KMS-11 (cell line): ENCODE data around the gene MCTP1.
"Not testable (repeated sequence)": the region's sequence is repeated elsewhere in the genome, so short reads cannot be mapped to it uniquely, and the experiment has no call there.

Source experiments
- H2AFZ ChIP-seq: fragments of 200-600 bp; sonication (generic); 2 replicates; pipeline ENCODE4 v1.6.1; 2016; ENCODE audit warnings: antibody characterized with exemption, mixed run types, low read depth
- H3K27ac ChIP-seq: fragments of 200-600 bp; sonication (generic); 2 replicates; pipeline ENCODE4 v1.6.1; 2016; ENCODE audit warnings: mild to moderate bottlenecking, mixed run types
- H3K27me3 ChIP-seq: fragments of 200-600 bp; sonication (generic); 2 replicates; pipeline ENCODE4 v1.6.1; 2017; ENCODE audit warnings: mild to moderate bottlenecking, low read depth, mixed run types, moderate library complexity; ENCODE audit not compliant: insufficient read depth
- H3K36me3 ChIP-seq: fragments of 200-600 bp; sonication (generic); 2 replicates; pipeline ENCODE4 v1.6.1; 2017; ENCODE audit warnings: mild to moderate bottlenecking, mixed run types; ENCODE audit not compliant: insufficient read depth
- H3K4me1 ChIP-seq: fragments of 200-600 bp; sonication (generic); 2 replicates; pipeline ENCODE4 v1.6.1; 2016; ENCODE audit warnings: mild to moderate bottlenecking, low read depth, mixed run types; ENCODE audit not compliant: poor library complexity, severe bottlenecking
- H3K4me2 ChIP-seq: fragments of 200-600 bp; sonication (generic); 2 replicates; pipeline ENCODE4 v1.7.0; 2016; ENCODE audit warnings: mild to moderate bottlenecking, mixed run types
- H3K4me3 ChIP-seq: fragments of 200-600 bp; sonication (generic); IDR thresholded peaks from 2 replicates; pipeline ENCODE4 v1.6.1; 2017; ENCODE audit warnings: low read depth, low read length, mixed read lengths; ENCODE audit not compliant: insufficient read depth
- H3K79me2 ChIP-seq: fragments of 200-600 bp; sonication (generic); 2 replicates; pipeline ENCODE4 v1.6.1; 2016; ENCODE audit warnings: low read depth, mixed run types; ENCODE audit not compliant: insufficient read depth
- H3K9ac ChIP-seq: fragments of 200-600 bp; sonication (generic); 2 replicates; pipeline ENCODE4 v1.6.1; 2016; ENCODE audit warnings: mild to moderate bottlenecking, mixed run types
- H4K20me1 ChIP-seq: fragments of 200-600 bp; sonication (generic); 2 replicates; pipeline ENCODE4 v1.6.1; 2016; ENCODE audit warnings: mild to moderate bottlenecking, mixed run types; ENCODE audit not compliant: insufficient read depth
- TF ChIP-seq, protein P1 (sequence below): fragments of 200-600 bp; sonication (generic); conservative IDR thresholded peaks from 2 replicates; pipeline ENCODE4 v1.6.1; 2017; ENCODE audit warnings: low read depth, mild to moderate bottlenecking, antibody characterized with exemption, low read length, moderate library complexity, mixed read lengths

Gene MCTP1

DNA sequence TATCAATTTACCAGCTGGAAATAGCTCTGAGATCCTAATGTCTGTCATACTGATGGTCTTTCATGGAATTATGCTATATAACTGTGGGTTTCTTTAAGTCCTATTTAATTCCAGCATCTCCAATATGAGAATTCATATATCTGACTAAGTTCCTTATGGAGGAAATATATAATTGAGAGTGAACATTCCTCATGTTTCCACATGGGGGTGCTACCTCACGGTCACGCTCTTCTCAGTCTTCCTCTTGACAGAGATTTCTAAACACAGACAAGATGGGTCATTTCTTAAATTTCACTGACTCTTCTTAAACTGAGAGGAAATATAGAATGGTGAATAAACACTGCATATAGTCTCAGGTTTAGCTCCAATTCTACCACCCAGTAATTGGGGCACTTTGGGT is 454.4 kb downstream of the MCTP1 start:
- no peak overlapping the region for H3K9ac ChIP-seq
- no peaks in the 10 kb centered on the region for H4K20me1 ChIP-seq
- no peaks in the 10 kb centered on the region for H3K79me2 ChIP-seq
- H3K36me3 ChIP-seq = no peaks in the 10 kb centered on the region
- TF ChIP-seq, protein P1, sequence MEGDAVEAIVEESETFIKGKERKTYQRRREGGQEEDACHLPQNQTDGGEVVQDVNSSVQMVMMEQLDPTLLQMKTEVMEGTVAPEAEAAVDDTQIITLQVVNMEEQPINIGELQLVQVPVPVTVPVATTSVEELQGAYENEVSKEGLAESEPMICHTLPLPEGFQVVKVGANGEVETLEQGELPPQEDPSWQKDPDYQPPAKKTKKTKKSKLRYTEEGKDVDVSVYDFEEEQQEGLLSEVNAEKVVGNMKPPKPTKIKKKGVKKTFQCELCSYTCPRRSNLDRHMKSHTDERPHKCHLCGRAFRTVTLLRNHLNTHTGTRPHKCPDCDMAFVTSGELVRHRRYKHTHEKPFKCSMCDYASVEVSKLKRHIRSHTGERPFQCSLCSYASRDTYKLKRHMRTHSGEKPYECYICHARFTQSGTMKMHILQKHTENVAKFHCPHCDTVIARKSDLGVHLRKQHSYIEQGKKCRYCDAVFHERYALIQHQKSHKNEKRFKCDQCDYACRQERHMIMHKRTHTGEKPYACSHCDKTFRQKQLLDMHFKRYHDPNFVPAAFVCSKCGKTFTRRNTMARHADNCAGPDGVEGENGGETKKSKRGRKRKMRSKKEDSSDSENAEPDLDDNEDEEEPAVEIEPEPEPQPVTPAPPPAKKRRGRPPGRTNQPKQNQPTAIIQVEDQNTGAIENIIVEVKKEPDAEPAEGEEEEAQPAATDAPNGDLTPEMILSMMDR = no peak
- no peak overlapping the region for H2AFZ ChIP-seq
- no peak overlapping the region for H3K4me2 ChIP-seq
- H3K27me3 ChIP-seq = no peaks in the 10 kb centered on the region
- H3K27ac ChIP-seq = no peak overlapping the region
- no peaks in the 10 kb centered on the region for H3K4me1 ChIP-seq
- no peak overlapping the region for H3K4me3 ChIP-seq

DNA sequence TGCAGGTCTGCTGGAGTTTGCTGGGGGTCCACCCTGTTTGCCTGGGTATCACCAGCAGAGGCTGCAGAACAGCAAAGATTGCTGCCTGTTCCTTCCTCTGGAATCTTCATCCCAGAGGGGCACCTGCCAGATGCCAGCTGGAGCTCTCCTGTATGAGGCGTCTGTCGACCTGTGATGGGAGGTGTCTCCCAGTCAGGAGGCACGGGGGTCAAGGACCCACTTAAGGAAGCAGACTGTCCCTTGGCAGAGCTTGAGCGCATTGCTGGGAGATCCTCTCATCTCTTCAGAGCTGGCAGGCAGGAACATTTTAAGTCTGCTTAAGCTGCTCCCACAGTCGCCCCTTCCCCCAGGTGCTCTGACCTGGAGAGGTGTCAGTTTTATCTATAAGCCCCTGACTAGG is 456.7 kb downstream of the MCTP1 start:
- H4K20me1 ChIP-seq, H3K27me3 ChIP-seq, H3K9ac ChIP-seq, H3K79me2 ChIP-seq, H3K27ac ChIP-seq, H3K4me1 ChIP-seq, H3K36me3 ChIP-seq, H3K4me2 ChIP-seq, H2AFZ ChIP-seq, H3K4me3 ChIP-seq: not testable (repeated sequence)

GRCh38 chr5:94820488-94820887 is 464.4 kb downstream of the MCTP1 start:
- TF ChIP-seq, protein P1 = no peak
- Histone ChIP-seq H3K27ac (no peak overlapping the region), H3K9ac (no peak overlapping the region), H3K4me3 (no peak overlapping the region), H3K79me2 (no peaks in the 10 kb centered on the region), H3K36me3 (no peaks in the 10 kb centered on the region), H2AFZ (no peak overlapping the region), H3K4me1 (no peaks in the 10 kb centered on the region), H4K20me1 (no peaks in the 10 kb centered on the region), H3K4me2 (no peak overlapping the region), H3K27me3 (no peaks in the 10 kb centered on the region)

DNA sequence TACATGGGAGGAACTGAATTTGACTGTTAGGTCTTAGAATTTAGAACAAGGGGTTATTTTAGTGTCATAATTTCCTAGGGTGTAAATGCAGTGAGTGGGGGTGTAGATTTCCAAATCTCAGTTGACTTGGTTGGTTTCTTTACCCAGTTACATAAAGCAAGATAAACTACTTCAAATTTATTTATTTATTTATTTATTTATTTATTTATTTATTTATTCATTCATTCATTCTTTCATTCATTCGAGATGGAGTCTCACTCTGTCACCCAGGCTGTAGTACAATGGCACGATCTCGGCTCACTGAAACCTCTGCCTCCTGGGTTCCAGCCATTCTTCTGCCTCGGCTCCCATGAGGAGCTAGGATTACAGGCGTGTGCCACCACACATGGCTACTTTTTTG is 466.0 kb downstream of the MCTP1 start:
- no peaks in the 10 kb centered on the region for H4K20me1 ChIP-seq
- H3K79me2 ChIP-seq = no peaks in the 10 kb centered on the region
- no peaks in the 10 kb centered on the region for H3K4me1 ChIP-seq
- no peak overlapping the region for H3K27ac ChIP-seq
- no peak overlapping the region for H3K4me2 ChIP-seq
- no peak overlapping the region for H3K4me3 ChIP-seq
- no peak overlapping the region for H3K9ac ChIP-seq
- TF ChIP-seq, protein P1 = no peak
- H3K27me3 ChIP-seq = no peaks in the 10 kb centered on the region
- no peaks in the 10 kb centered on the region for H3K36me3 ChIP-seq
- no peak overlapping the region for H2AFZ ChIP-seq

- H3K27me3 ChIP-seq = no peaks in the 10 kb centered on the region
- no peaks in the 10 kb centered on the region for H3K4me1 ChIP-seq
Measured at GRCh38 chr5:94815313-94816039, 469.4 kb downstream of the MCTP1 start.

More at GRCh38 chr5:94815313-94816039, 469.4 kb downstream of the MCTP1 start:
- Histone ChIP-seq H3K4me3 (no peak overlapping the region), H3K79me2 (no peaks in the 10 kb centered on the region), H3K27ac (no peak overlapping the region), H3K36me3 (no peaks in the 10 kb centered on the region), H3K4me2 (no peak overlapping the region), H4K20me1 (no peaks in the 10 kb centered on the region), H2AFZ (no peak overlapping the region), H3K9ac (no peak overlapping the region)
- TF ChIP-seq, protein P1 = no peak
